Amniotic stem cell (primary cell): Measurements from ENCODE around the gene PRR4.

Experiments
- DNase-seq: peaks from one replicate; lab custom pipeline; 2025; lab: John Stamatoyannopoulos, UW

PRR4 gene, protein sequence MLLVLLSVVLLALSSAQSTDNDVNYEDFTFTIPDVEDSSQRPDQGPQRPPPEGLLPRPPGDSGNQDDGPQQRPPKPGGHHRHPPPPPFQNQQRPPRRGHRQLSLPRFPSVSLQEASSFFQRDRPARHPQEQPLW

GRCh38 chr12:10849425-10849878 lies at the start of gene PRR4:
PRR4 (minus strand) TSS chr12:10849475; CDS start chr12:10849437, 38 bp downstream.
- no peak for DNase-seq

- DNase-seq: no peak
Measured at GRCh38 chr12:10896854-10897253, 47.6 kb upstream of the PRR4 start.

DNA sequence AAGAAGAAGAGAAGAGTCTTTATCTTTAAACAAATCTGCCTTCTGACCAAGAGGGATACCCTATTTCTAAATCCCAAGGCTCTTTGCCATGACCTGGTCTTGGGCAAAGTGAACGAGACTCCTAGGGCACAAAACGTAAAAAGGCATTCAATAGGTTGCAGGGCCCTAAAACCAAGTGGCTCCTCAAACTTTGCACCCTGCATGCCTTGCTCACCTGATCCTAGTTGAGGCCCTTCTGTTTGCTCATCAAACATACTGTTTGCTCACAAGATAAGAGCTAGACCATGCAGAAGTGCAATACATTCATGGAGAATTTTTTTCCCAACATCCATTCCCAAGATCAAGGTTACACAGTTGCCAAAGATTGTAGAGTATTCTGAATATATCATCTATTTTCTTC lies 42.7 kb upstream of the PRR4 start:
- no peak for DNase-seq

DNA sequence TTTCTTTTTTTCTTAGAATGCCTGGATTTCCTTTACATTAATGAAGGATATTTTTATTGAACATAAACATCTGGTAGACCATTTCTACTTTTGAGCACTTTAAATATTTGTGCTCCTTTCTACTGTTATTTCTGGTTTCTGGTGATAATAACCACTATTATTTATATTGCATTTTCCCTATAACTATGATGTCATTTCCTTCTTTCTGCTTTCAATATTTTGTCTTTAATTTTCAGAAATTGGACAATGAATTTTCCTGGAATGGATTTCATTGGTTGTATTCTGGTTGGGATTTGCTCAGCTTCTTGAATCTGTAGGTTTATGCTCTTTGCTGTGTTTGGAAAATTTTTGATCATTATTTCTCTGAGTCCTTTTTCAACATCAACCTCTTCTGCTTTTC lies 40.0 kb upstream of the PRR4 start:
- DNase-seq: no peak

GRCh38 chr12:10884086-10884725 lies 34.9 kb upstream of the PRR4 start, which contains the start of gene PRH1:
PRH1 (minus strand) TSS chr12:10884255; CDS start chr12:10884217, 38 bp downstream.
- DNase-seq: no peak

DNA sequence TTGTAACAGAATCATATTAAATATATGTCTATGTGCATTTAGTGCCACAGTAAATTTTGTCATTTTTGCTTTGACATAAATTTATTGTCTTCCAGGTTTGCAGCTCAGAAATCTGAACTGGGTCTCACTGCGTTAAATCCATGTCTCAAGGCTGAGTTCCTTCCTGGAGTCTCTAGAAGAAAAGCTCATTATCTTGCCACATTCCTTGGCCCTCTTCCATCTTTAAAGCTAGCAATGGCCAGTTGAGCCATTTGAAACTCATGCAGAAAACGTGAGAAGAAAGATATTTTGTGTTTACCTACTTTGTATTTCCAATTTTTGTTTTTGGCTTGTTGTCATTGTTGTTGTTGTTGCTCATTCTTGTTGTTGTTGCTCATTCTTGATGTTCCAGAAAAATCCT lies 24.1 kb upstream of the PRR4 start:
- no peak for DNase-seq

GRCh38 chr12:10867381-10867780 lies 18.1 kb upstream of the PRR4 start:
- no peak for DNase-seq

DNA sequence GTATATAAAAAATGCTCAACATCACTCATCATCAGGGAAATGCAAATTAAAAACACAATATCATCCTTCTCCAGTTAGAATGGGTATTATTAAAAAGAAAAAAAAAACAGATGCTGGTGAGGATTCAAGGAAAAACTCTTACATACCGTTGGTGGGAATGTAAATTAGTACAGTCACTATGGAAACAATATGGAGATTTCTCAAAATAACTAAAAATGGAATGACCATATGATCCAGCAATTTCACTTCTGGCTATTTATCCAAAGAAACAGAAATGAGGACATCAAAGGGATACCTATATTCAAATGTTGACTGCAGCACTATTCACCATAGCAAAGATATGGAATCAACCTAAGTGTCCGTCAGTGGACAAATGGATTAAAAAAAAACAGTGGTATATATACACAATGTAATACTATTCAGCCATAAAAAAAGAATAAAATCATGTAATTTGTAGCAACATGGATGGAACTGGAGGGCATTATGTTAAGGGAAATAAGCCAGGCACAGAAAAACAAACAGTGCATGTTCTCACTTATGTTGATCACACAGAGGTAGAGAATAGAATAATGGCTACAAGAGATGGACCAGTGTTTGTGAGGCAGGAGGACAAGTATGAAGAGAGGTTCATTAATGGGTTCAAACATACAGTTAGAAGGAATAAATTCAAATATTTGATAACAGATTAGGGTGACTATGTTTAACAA lies 14.4 kb upstream of the PRR4 start:
- DNase-seq: no peak

DNA sequence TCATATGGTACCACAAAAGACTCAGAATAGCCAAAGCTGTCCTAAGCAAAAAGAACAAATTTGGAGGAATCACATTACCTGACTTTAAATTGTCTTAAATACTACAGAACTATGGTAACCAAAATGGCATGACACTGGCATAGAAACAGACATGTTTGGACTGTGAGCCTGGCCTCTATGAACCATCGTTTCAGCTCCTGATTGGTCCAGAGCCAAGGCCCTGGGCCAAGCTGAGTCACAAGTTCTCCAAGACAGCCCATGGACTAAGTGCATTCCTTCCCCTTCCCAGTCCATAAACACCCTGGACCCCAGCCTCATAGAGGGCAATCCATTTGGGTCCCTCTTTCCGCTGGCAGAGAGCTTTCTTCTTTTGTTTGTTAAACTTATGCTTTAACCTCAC lies 12.1 kb upstream of the PRR4 start:
- no peak for DNase-seq

DNA sequence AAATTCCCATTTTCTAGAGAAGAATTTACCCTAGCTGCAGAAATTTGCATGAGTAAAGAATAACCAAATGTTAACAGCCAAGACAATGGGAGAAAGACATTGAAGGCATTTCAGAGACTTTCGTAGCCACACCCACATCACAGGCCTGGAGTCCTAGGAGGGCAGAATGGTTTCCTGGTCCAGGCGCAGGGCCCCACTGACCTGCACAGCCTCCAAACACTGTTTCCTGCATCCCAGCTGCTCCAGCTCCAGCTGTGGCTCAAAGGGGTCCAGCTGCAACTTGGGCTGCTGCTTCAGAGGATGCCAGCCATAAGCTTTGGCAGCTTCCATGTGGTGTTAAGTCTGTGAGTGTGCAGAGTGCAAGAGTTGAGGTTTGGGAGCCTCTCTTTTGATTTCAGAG lies 6.5 kb upstream of the PRR4 start:
- DNase-seq: no peak

DNA sequence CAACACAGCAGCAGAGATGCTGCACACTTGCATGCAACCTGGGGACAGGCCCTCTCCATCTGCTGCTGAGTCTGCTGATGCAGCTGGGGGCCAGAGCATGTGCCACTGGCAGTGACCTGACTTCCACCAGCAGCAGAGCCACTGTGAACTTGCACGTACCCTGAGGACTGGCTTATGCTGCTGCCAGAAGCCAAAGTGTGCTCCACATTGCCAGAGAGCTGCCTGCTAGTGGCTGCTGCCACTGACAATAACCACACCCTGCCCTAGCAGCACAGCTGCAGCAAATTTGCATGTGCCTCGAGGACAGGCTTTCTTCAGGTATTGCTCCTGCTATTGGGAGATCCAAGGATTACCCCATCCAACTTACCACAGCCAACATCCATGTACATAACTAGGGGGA lies 4.5 kb upstream of the PRR4 start:
- no peak for DNase-seq

DNA sequence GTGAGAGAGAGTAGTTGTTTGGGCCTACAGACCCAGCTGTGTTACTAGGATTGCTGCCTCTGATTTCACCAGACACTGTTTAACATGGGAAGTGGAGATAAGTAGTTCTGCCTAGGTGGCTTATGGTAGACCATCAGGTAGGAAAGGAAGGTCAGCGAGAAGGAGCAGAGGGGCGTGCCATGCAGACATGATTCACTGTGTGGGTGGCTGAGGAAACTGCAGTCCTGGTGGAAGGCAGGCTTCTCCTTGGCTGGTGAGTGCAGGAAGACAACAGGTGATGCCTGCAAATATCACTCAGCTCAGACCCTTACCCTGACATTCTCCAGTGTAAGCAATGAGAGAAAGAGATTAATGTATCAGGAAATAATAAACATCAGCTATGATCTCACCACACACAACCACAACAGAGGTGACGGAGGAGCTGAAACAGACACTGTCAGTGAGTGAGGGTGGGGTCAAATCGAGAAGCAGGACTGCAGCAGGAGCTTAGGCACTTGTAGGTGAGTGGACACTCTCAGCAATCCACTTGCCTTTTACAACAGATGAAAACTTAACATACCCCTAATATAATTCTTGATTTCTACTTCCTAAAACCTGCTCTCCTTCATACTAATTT lies 2.1 kb upstream of the PRR4 start:
- no peak for DNase-seq

DNA sequence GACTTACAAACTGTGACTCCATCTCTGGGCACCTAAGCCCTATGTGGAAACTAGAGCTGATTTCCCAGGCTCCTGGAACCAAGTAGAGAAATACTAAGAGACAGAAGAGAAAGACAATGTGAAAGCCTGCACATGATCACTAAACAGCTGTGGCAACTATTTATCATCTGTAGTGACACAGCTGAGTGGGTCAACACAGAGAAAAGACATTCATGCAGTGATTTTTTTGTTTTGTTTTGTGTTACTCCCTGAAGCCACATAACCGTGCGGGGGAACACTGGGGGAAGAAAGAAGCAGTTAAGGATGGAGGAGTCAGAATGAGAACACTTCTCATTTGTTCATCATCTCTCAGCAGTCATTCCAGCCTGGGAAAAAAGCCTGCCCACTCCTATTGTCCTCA lies 1.5 kb downstream of the PRR4 start:
- DNase-seq: no peak

DNA sequence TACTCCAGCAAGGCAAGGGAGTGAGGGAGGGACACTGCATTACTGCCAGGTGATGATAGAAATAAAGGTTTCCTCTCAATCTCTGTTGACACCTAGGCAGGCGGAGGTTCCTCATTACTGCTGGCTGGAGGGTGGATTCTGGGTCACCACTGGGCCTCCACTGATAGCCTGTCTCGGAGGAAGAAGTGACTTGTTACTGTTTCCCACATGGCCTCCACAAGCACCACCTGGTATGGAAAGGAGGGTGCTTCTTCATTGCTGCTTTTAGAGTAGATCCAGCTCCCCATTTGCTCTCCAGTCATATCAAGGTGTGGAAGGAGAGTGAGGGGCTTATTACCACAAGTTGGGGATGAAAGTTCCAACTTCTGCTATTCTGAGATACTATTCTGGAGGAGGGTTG lies 6.4 kb downstream of the PRR4 start:
- no peak for DNase-seq

DNA sequence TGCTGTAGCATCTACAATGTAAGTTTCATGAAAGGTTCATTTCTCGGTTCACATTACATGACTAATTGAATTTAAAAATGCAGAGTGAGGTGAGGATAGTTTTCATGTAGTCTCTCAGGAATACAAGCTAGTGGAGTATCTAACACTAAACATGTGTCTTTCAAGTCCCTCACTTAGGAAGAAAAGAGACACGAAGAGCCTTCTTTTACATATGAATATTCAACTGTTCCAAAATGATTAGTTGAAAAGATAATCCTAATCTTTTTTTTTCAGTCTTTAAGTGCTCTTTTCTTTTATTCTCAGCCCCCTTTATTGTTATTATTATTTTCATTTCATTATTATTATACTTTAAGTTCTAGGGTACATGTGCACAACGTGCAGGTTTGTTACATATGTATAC lies 10.8 kb downstream of the PRR4 start:
- DNase-seq: no peak

GRCh38 chr12:10829994-10830393 lies 19.3 kb downstream of the PRR4 start:
- DNase-seq: no peak

- no peak for DNase-seq
Measured at GRCh38 chr12:10826258-10826657, 23.0 kb downstream of the PRR4 start, which contains the start of gene TAS2R10. TAS2R10 (minus strand) TSS chr12:10826358; CDS start chr12:10826269, 89 bp downstream.

DNA sequence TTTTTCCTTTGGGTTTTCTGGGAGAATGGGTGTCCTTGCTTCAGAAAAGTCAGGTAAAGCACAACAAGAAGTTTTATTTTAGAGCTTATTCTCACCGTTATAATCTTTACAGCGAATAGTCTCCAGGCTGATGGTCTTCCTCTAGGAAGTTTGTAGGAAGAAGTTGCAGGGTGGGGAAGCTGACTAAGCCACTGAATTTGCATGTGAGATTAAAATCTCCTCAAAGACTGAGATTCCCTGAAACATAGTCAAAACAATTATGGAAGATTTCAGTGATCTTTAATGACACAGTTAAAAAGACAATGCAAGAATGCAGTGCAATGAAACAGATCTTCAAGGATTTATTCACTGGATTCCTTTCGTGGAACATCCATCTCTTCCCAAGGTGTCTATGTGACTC lies 24.3 kb downstream of the PRR4 start:
- DNase-seq: no peak

DNA sequence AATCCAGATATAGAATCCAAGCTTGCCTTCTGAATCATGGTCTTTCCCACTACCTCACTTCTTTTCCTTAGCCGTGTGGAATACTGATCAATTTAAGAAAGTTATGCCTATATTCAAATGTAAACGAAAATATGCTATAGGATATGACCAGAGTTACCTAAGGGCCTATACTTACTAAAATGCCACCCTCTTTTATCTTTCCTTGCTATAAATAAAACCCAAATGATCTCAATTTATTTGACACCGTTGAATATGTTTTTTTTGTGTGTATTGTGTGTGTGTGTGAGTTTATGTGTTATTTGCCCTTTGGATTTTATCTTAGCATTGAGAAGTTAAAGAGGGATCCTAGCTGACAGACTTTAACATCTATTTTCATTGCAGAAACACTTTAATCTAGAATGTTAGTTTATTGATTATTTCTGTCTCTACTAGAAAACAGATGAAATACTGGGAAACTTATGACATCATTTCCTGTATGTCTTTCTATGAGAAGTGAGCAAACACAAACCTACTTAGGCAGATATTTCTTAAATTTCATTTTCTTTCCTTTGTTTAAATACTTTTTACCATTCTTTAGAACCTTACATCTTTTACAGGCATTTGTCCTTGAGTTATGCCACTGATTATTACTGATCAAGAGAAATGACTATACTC lies 37.3 kb downstream of the PRR4 start:
- DNase-seq: no peak

DNA sequence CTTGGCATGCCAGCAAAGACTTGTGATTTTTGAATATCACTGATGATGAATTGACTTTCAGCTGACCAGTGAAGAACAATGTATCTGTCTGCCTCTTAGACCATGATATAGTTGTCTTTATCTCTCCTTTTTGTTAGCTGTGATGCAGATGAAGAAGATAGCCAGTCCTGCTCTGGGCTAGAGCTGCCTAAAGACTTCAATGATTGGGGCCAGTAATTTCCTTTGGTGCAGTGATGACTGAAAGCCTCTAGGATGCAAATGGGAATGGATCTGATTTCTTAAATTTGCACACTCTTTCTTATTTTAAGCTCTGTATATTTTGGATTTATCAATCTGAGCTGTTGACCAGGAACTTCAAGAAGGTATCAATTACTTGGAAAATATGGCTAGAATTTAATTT lies 39.2 kb downstream of the PRR4 start, which contains the start of gene TAS2R9:
TSS of gene TAS2R9 (minus strand) at position 101 of the 400 bp plus-strand sequence. CDS start at position 8, 93 bp downstream.
- no peak for DNase-seq

- DNase-seq: no peak
Measured at GRCh38 chr12:10807186-10807585, 42.1 kb downstream of the PRR4 start, which contains the start of gene TAS2R8. TAS2R8 (minus strand) TSS chr12:10807286; CDS start chr12:10806980, 306 bp downstream.

- no peak for DNase-seq
Measured at GRCh38 chr12:10802587-10802986, 46.7 kb downstream of the PRR4 start, which contains the start of gene TAS2R7. TAS2R7 (minus strand) TSS chr12:10802627; CDS start chr12:10802570, 57 bp downstream.
